Loucy (cell line): ENCODE measurements around the gene PKNOX2.

ENCODE experiments used
- H2AFZ ChIP-seq: fragments of 200-600 bp; sonication (generic); 2 replicates; pipeline ENCODE4 v1.6.0; 2016; ENCODE audit warnings: antibody characterized with exemption, mild to moderate bottlenecking, low read length, moderate library complexity
- H3F3A ChIP-seq: fragments of 200-600 bp; 2 replicates; pipeline ENCODE4 v1.6.0; 2016; ENCODE audit warnings: antibody characterized with exemption, low read depth, mild to moderate bottlenecking
- H3K27me3 ChIP-seq: fragments of 200-600 bp; sonication (generic); 2 replicates; pipeline ENCODE4 v1.6.1; 2014; ENCODE audit warnings: low read length, mild to moderate bottlenecking; ENCODE audit not compliant: insufficient read depth, poor library complexity, severe bottlenecking
- H3K36me3 ChIP-seq: fragments of 200-600 bp; sonication (generic); 2 replicates; pipeline ENCODE4 v1.6.1; 2016; ENCODE audit warnings: low read length; ENCODE audit not compliant: insufficient read depth
- H3K4me1 ChIP-seq: fragments of 200-600 bp; sonication (generic); 2 replicates; pipeline ENCODE4 v1.5.1; 2014; ENCODE audit warnings: low read length, mild to moderate bottlenecking; ENCODE audit not compliant: insufficient read depth, poor library complexity, severe bottlenecking
- H3K4me2 ChIP-seq: fragments of 200-600 bp; sonication (generic); 2 replicates; pipeline ENCODE4 v1.6.0; 2014; ENCODE audit warnings: antibody characterized with exemption, low read length, low read depth, mild to moderate bottlenecking; ENCODE audit not compliant: poor library complexity, severe bottlenecking
- H3K4me3 ChIP-seq: fragments of 200-600 bp; sonication (generic); 2 replicates; pipeline ENCODE4 v1.5.1; 2014; ENCODE audit warnings: low read length, mild to moderate bottlenecking, mixed read lengths; ENCODE audit not compliant: poor library complexity, severe bottlenecking
- H3K79me2 ChIP-seq: fragments of 200-600 bp; sonication (generic); 2 replicates; pipeline ENCODE4 v1.6.1; 2014; ENCODE audit warnings: low read length; ENCODE audit not compliant: insufficient read depth
- H3K9ac ChIP-seq: fragments of 200-600 bp; sonication (generic); 2 replicates; pipeline ENCODE4 v1.6.0; 2014; ENCODE audit warnings: mild to moderate bottlenecking, low read depth, low read length, moderate library complexity; ENCODE audit not compliant: poor library complexity, severe bottlenecking
- H3K9me2 ChIP-seq: fragments of 200-600 bp; sonication (generic); replicated peaks from 2 replicates; pipeline ENCODE4 v1.6.1; 2016; ENCODE audit warnings: low read depth, low read length, mixed read lengths
- H3K9me3 ChIP-seq: fragments of 200-600 bp; sonication (generic); 2 replicates; pipeline ENCODE4 v1.6.1; 2014; ENCODE audit warnings: mild to moderate bottlenecking, antibody characterized with exemption, low read length, low read depth; ENCODE audit not compliant: insufficient read depth
- H4K20me1 ChIP-seq: fragments of 200-600 bp; sonication (generic); 2 replicates; pipeline ENCODE4 v1.6.0; 2014; ENCODE audit warnings: antibody characterized with exemption, low read length, mild to moderate bottlenecking; ENCODE audit not compliant: insufficient read depth, poor library complexity, severe bottlenecking
- CTCF ChIP-seq: fragments of 200-600 bp; sonication (generic); conservative IDR thresholded peaks from 2 replicates; pipeline ENCODE4 v1.5.1; 2014; ENCODE audit warnings: mild to moderate bottlenecking, antibody characterized with exemption, low read length
- EZH2phosphoT487 ChIP-seq: fragments of 200-600 bp; IDR thresholded peaks from 2 replicates; pipeline ENCODE4 v1.6.1; 2018; ENCODE audit warnings: antibody characterized with exemption, mild to moderate bottlenecking, moderate library complexity, borderline replicate concordance

Gene PKNOX2

GRCh38 chr11:125270106-125270505 is 105.6 kb downstream of the PKNOX2 start:
- Histone ChIP-seq H3K4me2 (no peak overlapping the region), H3F3A (no peaks in the 10 kb centered on the region), H3K4me3 (no peak overlapping the region), H3K9me3 (no peaks in the 10 kb centered on the region), H4K20me1 (no peaks in the 10 kb centered on the region), H3K36me3 (no peaks in the 10 kb centered on the region), H3K4me1 (no peaks in the 10 kb centered on the region), H3K9ac (no peak overlapping the region), H3K9me2 (no peaks in the 10 kb centered on the region), H3K79me2 (no peaks in the 10 kb centered on the region), H3K27me3 (no peaks in the 10 kb centered on the region), H2AFZ (no peak overlapping the region)
- no peak for TF ChIP-seq CTCF
- TF ChIP-seq EZH2phosphoT487, result no peak

GRCh38 chr11:125270711-125271110 is 106.2 kb downstream of the PKNOX2 start:
- TF ChIP-seq CTCF (no peak), EZH2phosphoT487 (no peak)

GRCh38 chr11:125271483-125272091 is 107.0 kb downstream of the PKNOX2 start:
- TF ChIP-seq EZH2phosphoT487 (no peak), CTCF (no peak)
- H3K9me2 ChIP-seq, result no peaks in the 10 kb centered on the region
- no peaks in the 10 kb centered on the region for H3K79me2 ChIP-seq
- H3K4me1 ChIP-seq, result no peaks in the 10 kb centered on the region
- no peaks in the 10 kb centered on the region for H3F3A ChIP-seq
- H2AFZ ChIP-seq, result no peak overlapping the region
- H3K9ac ChIP-seq, result no peak overlapping the region
- no peaks in the 10 kb centered on the region for H3K9me3 ChIP-seq
- no peak overlapping the region for H3K4me2 ChIP-seq
- no peaks in the 10 kb centered on the region for H4K20me1 ChIP-seq
- H3K36me3 ChIP-seq, result no peaks in the 10 kb centered on the region
- H3K27me3 ChIP-seq, result no peaks in the 10 kb centered on the region
- no peak overlapping the region for H3K4me3 ChIP-seq

More at GRCh38 chr11:125270711-125271110, 106.2 kb downstream of the PKNOX2 start:
- Histone ChIP-seq H3K4me3 (no peak overlapping the region), H3F3A (no peaks in the 10 kb centered on the region), H2AFZ (no peak overlapping the region), H3K4me1 (no peaks in the 10 kb centered on the region), H3K9me3 (no peaks in the 10 kb centered on the region), H3K36me3 (no peaks in the 10 kb centered on the region), H4K20me1 (no peaks in the 10 kb centered on the region), H3K4me2 (no peak overlapping the region), H3K79me2 (no peaks in the 10 kb centered on the region), H3K27me3 (no peaks in the 10 kb centered on the region), H3K9ac (no peak overlapping the region), H3K9me2 (no peaks in the 10 kb centered on the region)
